Neural cell (in vitro differentiated cells): Measurements from ENCODE around the gene DYNC1LI2. TPM values are rescaled to one million over a fixed set of nuclear protein-coding genes. Genes with fewer than 3 reads are reported as not detected.

Experiments used
- H2AFZ ChIP-seq: fragments of 200-600, 300-800 bp; sonication (generic), shearing (Covaris generic); 2 replicates; pipeline ENCODE4 v1.6.0; 2014; ENCODE audit warnings: low read depth, mild to moderate bottlenecking, antibody characterized with exemption, low read length, moderate library complexity
- H3F3A ChIP-seq: fragments of 200-600 bp; shearing (Covaris generic); 2 replicates; pipeline ENCODE4 v1.6.1; 2016; ENCODE audit warnings: mild to moderate bottlenecking, moderate library complexity, mixed read lengths, antibody characterized with exemption, low read length; ENCODE audit not compliant: insufficient read depth, poor library complexity, severe bottlenecking
- H3K27ac ChIP-seq: fragments of 200-600, 300-800 bp; sonication (generic), shearing (Covaris generic); 2 replicates; pipeline ENCODE4 v1.5.1; 2014; ENCODE audit warnings: mild to moderate bottlenecking, low read length, moderate library complexity
- H3K27me3 ChIP-seq: fragments of 300-800, 200-600 bp; sonication (generic), shearing (Covaris generic); 2 replicates; pipeline ENCODE4 v1.6.0; 2014; ENCODE audit warnings: mild to moderate bottlenecking, low read depth, low read length, moderate library complexity; ENCODE audit not compliant: insufficient read depth
- H3K36me3 ChIP-seq: fragments of 300-800, 200-600 bp; sonication (generic), shearing (Covaris generic); 2 replicates; pipeline ENCODE4 v1.5.1; 2014; ENCODE audit warnings: mild to moderate bottlenecking, antibody characterized with exemption, low read length, moderate library complexity; ENCODE audit not compliant: insufficient read depth
- H3K4me2 ChIP-seq: fragments of 300-800, 200-600 bp; sonication (generic), shearing (Covaris generic); 2 replicates; pipeline ENCODE4 v1.6.0; 2014; ENCODE audit warnings: mild to moderate bottlenecking, low read length
- H3K4me3 ChIP-seq: fragments of 300-800, 200-600 bp; sonication (generic), shearing (Covaris generic); 2 replicates; pipeline ENCODE4 v1.5.1; 2014; ENCODE audit warnings: mild to moderate bottlenecking, low read length, moderate library complexity
- H3K79me2 ChIP-seq: fragments of 200-600 bp; shearing (Covaris generic); replicated peaks from 2 replicates; pipeline ENCODE4 v1.6.0; 2014; ENCODE audit warnings: mild to moderate bottlenecking, low read length, moderate library complexity; ENCODE audit not compliant: insufficient read depth
- H3K9ac ChIP-seq: fragments of 300-800, 200-600 bp; sonication (generic), shearing (Covaris generic); 2 replicates; pipeline ENCODE4 v1.6.1; 2016; ENCODE audit warnings: mild to moderate bottlenecking, low read length, mixed read lengths
- H3K9me2 ChIP-seq: fragments of 200-600 bp; shearing (Covaris generic); 2 replicates; pipeline ENCODE4 v1.6.1; 2016; ENCODE audit warnings: mild to moderate bottlenecking, low read length, mixed read lengths; ENCODE audit not compliant: insufficient read depth
- H3K9me3 ChIP-seq: fragments of 200-600, 300-800 bp; sonication (generic), shearing (Covaris generic); 2 replicates; pipeline ENCODE4 v1.6.1; 2016; ENCODE audit warnings: mild to moderate bottlenecking, mixed run types, low read length, moderate library complexity, mixed read lengths
- H4K20me1 ChIP-seq: fragments of 200-600 bp; shearing (Covaris generic); 2 replicates; pipeline ENCODE4 v1.6.1; 2016; ENCODE audit warnings: mild to moderate bottlenecking, mixed run types; ENCODE audit not compliant: insufficient read depth
- EP300 ChIP-seq: fragments of 450-650 bp; conservative IDR thresholded peaks from 2 replicates; pipeline ENCODE4 v1.6.1; 2014; ENCODE audit warnings: antibody characterized with exemption, mild to moderate bottlenecking, moderate library complexity; ENCODE audit not compliant: poor library complexity, severe bottlenecking
- EZH2 ChIP-seq: fragments of 200-600, 300-800 bp; shearing (Covaris generic), sonication (generic); IDR thresholded peaks from 2 replicates; pipeline ENCODE4 v1.6.1; 2014; ENCODE audit warnings: antibody characterized with exemption, low read length, borderline replicate concordance, mild to moderate bottlenecking; ENCODE audit not compliant: insufficient read depth, poor library complexity, severe bottlenecking
- MXI1 ChIP-seq: fragments of 450-650 bp; conservative IDR thresholded peaks from 2 replicates; pipeline ENCODE4 v1.6.1; 2014; ENCODE audit warnings: antibody characterized with exemption, mild to moderate bottlenecking; ENCODE audit not compliant: poor library complexity, severe bottlenecking
- POLR2AphosphoS5 ChIP-seq: IDR thresholded peaks from 2 replicates; pipeline ENCODE4 v1.6.1; 2012
- RAD21 ChIP-seq: fragments of 450-650 bp; conservative IDR thresholded peaks from 2 replicates; pipeline ENCODE4 v1.6.1; 2014; ENCODE audit warnings: antibody characterized with exemption, mild to moderate bottlenecking, moderate library complexity
- REST ChIP-seq: IDR thresholded peaks from 2 replicates; pipeline ENCODE4 v1.6.1; 2012; ENCODE audit warnings: borderline replicate concordance
- SMC3 ChIP-seq: fragments of 450-650 bp; conservative IDR thresholded peaks from 2 replicates; pipeline ENCODE4 v1.6.1; 2014; ENCODE audit warnings: antibody characterized with exemption, mild to moderate bottlenecking, moderate library complexity; ENCODE audit not compliant: poor library complexity
- TAF1 ChIP-seq: IDR thresholded peaks from 2 replicates; pipeline ENCODE4 v1.6.1; 2012; ENCODE audit warnings: low read depth
- polyA plus RNA-seq: library from polyadenylated mRNA; depleted of rRNA; stranded (reverse); fragments of >200 nt; gene quantifications from 2 replicates; pipeline ENCODE4 v1.2.3, GENCODE V29; 2014
- TF ChIP-seq, protein P1 (sequence below): fragments of 450-650 bp; IDR thresholded peaks from 2 replicates; pipeline ENCODE4 v1.5.1; 2014; ENCODE audit warnings: antibody characterized with exemption, mild to moderate bottlenecking, moderate library complexity; ENCODE audit not compliant: poor library complexity, severe bottlenecking

DYNC1LI2 gene
- polyA plus RNA-seq, 1 donor from 2014 or later = 249 TPM

- Histone ChIP-seq H3K36me3 (no peaks in the 10 kb centered on the region), H3K9me3 (no peaks in the 10 kb centered on the region), H4K20me1 (no peaks in the 10 kb centered on the region), H3K4me3 (no peak overlapping the region), H3K27me3 (no peaks in the 10 kb centered on the region), H3K9me2 (no peaks in the 10 kb centered on the region), H3K79me2 (no peaks in the 10 kb centered on the region), H2AFZ (no peak overlapping the region), H3K9ac (no peak overlapping the region), H3K4me2 (no peak overlapping the region), H3K27ac (no peak overlapping the region), H3F3A (no peaks in the 10 kb centered on the region)
- TF ChIP-seq MXI1 (no peak), SMC3 (no peak), POLR2AphosphoS5 (no peak), RAD21 (no peak), REST (no peak), EZH2 (no peak), TAF1 (no peak), EP300 (no peak)
- TF ChIP-seq, protein P1, sequence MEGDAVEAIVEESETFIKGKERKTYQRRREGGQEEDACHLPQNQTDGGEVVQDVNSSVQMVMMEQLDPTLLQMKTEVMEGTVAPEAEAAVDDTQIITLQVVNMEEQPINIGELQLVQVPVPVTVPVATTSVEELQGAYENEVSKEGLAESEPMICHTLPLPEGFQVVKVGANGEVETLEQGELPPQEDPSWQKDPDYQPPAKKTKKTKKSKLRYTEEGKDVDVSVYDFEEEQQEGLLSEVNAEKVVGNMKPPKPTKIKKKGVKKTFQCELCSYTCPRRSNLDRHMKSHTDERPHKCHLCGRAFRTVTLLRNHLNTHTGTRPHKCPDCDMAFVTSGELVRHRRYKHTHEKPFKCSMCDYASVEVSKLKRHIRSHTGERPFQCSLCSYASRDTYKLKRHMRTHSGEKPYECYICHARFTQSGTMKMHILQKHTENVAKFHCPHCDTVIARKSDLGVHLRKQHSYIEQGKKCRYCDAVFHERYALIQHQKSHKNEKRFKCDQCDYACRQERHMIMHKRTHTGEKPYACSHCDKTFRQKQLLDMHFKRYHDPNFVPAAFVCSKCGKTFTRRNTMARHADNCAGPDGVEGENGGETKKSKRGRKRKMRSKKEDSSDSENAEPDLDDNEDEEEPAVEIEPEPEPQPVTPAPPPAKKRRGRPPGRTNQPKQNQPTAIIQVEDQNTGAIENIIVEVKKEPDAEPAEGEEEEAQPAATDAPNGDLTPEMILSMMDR = no peak
These were observed 36.0 kb upstream of the DYNC1LI2 start for GRCh38 chr16:66787427-66787826.

- Histone ChIP-seq H3K9me2 (no peaks in the 10 kb centered on the region), H3K27me3 (no peaks in the 10 kb centered on the region), H3K9me3 (no peaks in the 10 kb centered on the region), H4K20me1 (no peaks in the 10 kb centered on the region), H3K27ac (no peak overlapping the region), H3K4me3 (no peak overlapping the region), H2AFZ (no peak overlapping the region), H3K36me3 (no peaks in the 10 kb centered on the region), H3F3A (no peaks in the 10 kb centered on the region), H3K4me2 (no peak overlapping the region), H3K9ac (no peak overlapping the region), H3K79me2 (no peaks in the 10 kb centered on the region)
- TF ChIP-seq REST (no peak), POLR2AphosphoS5 (no peak), TAF1 (no peak), EZH2 (no peak), RAD21 (no peak)
These were observed 35.1 kb upstream of the DYNC1LI2 start for GRCh38 chr16:66786551-66786950.
